ENCODE results near the gene PLCB4.
"Not testable (repeated sequence)": the region's sequence is repeated elsewhere in the genome, so short reads cannot be mapped to it uniquely, and the experiment has no call there.

- TF ChIP-seq, protein P1, sequence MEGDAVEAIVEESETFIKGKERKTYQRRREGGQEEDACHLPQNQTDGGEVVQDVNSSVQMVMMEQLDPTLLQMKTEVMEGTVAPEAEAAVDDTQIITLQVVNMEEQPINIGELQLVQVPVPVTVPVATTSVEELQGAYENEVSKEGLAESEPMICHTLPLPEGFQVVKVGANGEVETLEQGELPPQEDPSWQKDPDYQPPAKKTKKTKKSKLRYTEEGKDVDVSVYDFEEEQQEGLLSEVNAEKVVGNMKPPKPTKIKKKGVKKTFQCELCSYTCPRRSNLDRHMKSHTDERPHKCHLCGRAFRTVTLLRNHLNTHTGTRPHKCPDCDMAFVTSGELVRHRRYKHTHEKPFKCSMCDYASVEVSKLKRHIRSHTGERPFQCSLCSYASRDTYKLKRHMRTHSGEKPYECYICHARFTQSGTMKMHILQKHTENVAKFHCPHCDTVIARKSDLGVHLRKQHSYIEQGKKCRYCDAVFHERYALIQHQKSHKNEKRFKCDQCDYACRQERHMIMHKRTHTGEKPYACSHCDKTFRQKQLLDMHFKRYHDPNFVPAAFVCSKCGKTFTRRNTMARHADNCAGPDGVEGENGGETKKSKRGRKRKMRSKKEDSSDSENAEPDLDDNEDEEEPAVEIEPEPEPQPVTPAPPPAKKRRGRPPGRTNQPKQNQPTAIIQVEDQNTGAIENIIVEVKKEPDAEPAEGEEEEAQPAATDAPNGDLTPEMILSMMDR (conservative IDR thresholded peaks at IDR 0.05): not testable (repeated sequence)
- not testable (repeated sequence) for TF ChIP-seq EZH2 (IDR thresholded peaks at IDR 0.05; ENCODE audit: low read depth)
Observed at GRCh38 chr20:9047928-9048327, 21.0 kb upstream of the PLCB4 start.

Measured in PC-9 (cell line).